ENCODE data around the gene ARHGAP33. TPM values are rescaled to one million over a fixed set of nuclear protein-coding genes. Genes with fewer than 3 reads are reported as not detected.

The ARHGAP33 gene
- total RNA-seq, 4 donors from 2014 or later: 1.3 to 8.4 (median 2.3) TPM

DNA sequence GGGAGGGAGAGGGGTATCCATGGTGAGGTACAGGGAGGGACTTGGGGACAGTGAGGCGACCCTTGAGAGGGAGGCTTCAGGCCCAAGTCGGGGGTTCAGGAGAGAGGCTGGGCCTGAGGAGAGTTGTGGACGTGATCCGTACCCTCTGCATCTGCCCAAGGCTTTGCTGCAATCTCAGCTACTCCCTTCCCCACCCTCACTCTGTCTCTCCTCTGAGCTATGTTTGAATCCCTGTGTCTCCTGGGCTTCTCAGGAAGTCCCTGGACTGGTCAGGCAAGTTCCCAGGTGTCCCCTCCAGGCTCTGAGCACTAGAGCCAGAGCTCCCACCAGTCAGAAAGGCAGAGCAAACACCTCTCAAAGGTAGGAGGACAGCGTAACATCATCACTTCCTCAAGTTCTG, 25.2 kb upstream of the ARHGAP33 start:
- WGBS, 2 donors: 88 to 98% methylated on average over 4 to 5 of the region's 5 CpGs
- intact Hi-C loops (cut with DNase I): no loop called here

DNA sequence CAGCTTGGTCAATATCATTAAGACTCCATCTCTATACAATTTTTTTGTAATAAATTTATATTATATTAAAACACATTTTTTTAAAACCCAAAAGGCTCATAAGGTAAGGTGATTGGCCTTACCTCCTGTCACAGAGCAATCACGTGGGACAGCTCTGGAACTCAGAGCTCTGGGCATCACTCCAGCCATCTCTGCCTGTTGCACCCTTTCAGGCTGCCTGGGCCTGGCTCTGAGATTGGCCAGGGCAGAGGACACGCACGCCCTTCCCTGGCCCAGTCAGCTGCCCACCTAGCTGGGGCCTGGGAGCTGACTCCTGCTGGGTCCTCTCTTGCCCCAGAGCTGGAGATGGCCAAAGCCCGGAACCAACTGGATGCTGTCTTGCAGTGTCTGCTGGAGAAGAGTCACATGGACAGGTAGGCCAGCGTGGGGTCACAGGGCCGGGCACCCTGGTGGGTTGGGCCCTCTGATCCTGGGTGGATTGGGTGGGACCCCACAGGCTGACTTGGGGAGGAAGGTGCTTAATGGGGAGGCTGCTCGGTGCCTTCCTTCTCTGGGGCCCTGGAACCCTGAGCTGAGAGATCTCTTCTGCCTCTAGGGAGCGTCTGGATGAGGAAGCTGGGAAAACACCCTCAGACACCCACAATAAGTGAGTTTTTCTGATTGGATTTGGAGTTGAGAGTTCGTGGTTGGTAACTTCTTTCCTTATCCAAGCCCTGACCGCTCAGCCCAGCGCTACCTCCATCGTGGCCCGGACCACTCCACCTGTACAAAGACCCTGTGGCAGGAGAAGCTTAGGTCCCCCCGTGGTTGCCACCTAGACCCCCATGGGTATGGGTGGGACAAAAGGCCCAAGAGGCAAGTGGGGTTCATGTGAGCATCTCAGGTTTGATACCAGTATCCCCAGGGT, 23.3 kb upstream of the ARHGAP33 start:
- H3K4me1 ChIP-seq: peaks cover 34 to 57% (median 40%) of the 10 kb centered on the region in 3 donors
- peaks cover 8 to 36% (median 21%) of the 10 kb centered on the region in 3 donors for H3K36me3 ChIP-seq
- intact Hi-C loops (cut with DNase I): no loop called here
- 86 to 90% methylated on average over 8 to 9 of the region's 14 CpGs for WGBS, 2 donors
- no peaks in the 10 kb centered on the region for H3K27me3 ChIP-seq
- H3K4me3 ChIP-seq: no peak overlapping the region
- no peak overlapping the region for H3K27ac ChIP-seq
- no peak for DNase-seq
- H3K9me3 ChIP-seq: no peaks in the 10 kb centered on the region
- TF ChIP-seq, protein P1, sequence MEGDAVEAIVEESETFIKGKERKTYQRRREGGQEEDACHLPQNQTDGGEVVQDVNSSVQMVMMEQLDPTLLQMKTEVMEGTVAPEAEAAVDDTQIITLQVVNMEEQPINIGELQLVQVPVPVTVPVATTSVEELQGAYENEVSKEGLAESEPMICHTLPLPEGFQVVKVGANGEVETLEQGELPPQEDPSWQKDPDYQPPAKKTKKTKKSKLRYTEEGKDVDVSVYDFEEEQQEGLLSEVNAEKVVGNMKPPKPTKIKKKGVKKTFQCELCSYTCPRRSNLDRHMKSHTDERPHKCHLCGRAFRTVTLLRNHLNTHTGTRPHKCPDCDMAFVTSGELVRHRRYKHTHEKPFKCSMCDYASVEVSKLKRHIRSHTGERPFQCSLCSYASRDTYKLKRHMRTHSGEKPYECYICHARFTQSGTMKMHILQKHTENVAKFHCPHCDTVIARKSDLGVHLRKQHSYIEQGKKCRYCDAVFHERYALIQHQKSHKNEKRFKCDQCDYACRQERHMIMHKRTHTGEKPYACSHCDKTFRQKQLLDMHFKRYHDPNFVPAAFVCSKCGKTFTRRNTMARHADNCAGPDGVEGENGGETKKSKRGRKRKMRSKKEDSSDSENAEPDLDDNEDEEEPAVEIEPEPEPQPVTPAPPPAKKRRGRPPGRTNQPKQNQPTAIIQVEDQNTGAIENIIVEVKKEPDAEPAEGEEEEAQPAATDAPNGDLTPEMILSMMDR (IDR thresholded peaks at IDR 0.05): no peak
- no peak for TF ChIP-seq POLR2A (IDR thresholded peaks at IDR 0.05)

More for the DNA sequence above, 25.2 kb upstream of the ARHGAP33 start:
- Histone ChIP-seq H3K27ac (peak overlapping the region in 1 of 4 donors; percentile 17), H3K4me1 (peaks cover 15 to 53% (median 36%) of the 10 kb centered on the region in 3 donors), H3K27me3 (no peaks in the 10 kb centered on the region), H3K9me3 (no peaks in the 10 kb centered on the region), H3K4me3 (no peak overlapping the region), H3K36me3 (peaks cover 8 to 42% (median 21%) of the 10 kb centered on the region in 3 donors)
- no peak for DNase-seq
- no peak for TF ChIP-seq POLR2A (IDR thresholded peaks at IDR 0.05)
- TF ChIP-seq, protein P1 (IDR thresholded peaks at IDR 0.05): no peak

DNA sequence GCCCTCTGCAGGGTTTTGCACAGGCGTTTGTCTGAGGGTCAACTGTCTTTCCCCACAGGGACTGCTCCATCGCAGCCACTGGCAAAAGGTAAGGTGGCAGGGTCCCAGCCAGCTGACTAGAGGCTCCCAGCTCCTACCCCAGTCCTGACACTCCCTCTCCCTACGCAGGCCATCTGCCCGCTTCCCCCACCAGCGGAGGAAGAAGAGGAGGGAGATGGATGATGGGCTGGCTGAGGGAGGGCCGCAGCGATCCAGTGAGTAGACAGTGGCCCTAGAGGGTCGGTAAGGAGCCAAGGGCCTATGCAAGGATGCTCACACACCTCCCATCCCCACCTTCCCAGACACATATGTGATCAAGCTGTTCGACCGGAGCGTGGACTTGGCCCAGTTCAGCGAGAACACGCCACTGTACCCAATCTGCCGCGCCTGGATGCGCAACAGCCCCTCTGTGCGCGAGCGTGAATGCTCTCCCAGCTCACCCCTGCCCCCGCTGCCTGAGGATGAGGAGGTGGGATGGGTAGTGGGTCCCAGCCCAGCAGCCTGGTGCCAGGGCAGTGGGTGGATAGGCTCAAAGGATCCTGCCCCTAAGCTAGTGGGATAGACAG, 22.5 kb upstream of the ARHGAP33 start:
- no peak for TF ChIP-seq POLR2A (IDR thresholded peaks at IDR 0.05)
- TF ChIP-seq, protein P1 (IDR thresholded peaks at IDR 0.05): no peak
- Histone ChIP-seq H3K36me3 (peaks cover 8 to 36% (median 21%) of the 10 kb centered on the region in 3 donors), H3K4me3 (no peak overlapping the region), H3K27ac (no peak overlapping the region), H3K4me1 (peaks cover 34 to 56% (median 43%) of the 10 kb centered on the region in 3 donors), H3K9me3 (no peaks in the 10 kb centered on the region), H3K27me3 (no peaks in the 10 kb centered on the region)
- WGBS, 2 donors: 92 to 93% methylated on average over 7 to 12 of the region's 20 CpGs
- intact Hi-C loops (cut with DNase I): no loop called here
- DNase-seq: no peak

DNA sequence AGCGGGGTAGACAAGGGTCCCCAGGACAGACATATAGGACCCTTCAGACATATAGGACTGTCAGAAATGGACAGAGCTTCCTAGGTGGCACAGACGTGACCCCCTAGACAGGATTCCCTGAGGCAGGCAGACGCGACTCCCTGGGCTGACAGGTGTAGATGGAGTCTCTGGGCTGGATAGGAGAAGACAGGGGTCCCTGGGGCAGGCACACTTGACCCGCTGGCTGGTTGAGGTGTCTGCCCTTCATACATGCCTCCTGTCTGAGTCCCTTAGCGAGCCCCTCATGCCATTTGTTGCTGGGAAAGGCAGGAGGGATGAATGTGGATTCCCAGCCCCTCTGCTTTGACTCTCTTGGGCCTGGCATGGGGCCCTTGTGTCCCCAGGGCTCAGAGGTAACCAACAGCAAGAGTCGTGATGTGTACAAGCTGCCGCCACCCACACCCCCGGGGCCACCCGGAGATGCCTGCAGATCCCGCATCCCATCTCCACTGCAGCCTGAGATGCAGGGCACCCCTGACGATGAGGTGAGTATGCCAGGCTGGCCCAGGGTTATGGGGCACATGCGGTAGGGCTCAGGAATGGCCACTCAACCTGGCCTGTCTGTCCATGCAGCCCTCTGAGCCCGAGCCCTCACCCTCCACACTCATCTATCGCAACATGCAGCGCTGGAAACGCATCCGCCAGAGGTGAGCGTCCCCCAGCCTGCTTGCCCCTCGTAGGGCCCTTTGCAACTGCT, 21.6 kb upstream of the ARHGAP33 start:
- intact Hi-C loops (cut with DNase I): no loop called here
- H3K27ac ChIP-seq: peak overlapping the region in 3 of 4 donors; percentile 93 to 98 (median 98)
- no peaks in the 10 kb centered on the region for H3K9me3 ChIP-seq
- H3K4me3 ChIP-seq: no peak overlapping the region
- H3K36me3 ChIP-seq: peaks cover 8 to 36% (median 21%) of the 10 kb centered on the region in 3 donors
- 95 to 100% methylated on average over 6 to 10 of the region's 20 CpGs for WGBS, 2 donors
- TF ChIP-seq, protein P1 (IDR thresholded peaks at IDR 0.05): no peak
- TF ChIP-seq POLR2A (IDR thresholded peaks at IDR 0.05): no peak
- H3K27me3 ChIP-seq: no peaks in the 10 kb centered on the region
- H3K4me1 ChIP-seq: peaks cover 37 to 57% (median 43%) of the 10 kb centered on the region in 3 donors
- DNase-seq: no peak

All from esophagus squamous epithelium (tissue), 5 donors.